GM21529 (cell line): ENCODE results near the gene CYTH2.

Experiments
- ATAC-seq: cut with Tn5 transposase; IDR thresholded peaks from one replicate; pipeline ENCODE4 v1.9.1; 2021; ENCODE audit not compliant: unreplicated experiment

The CYTH2 gene

DNA sequence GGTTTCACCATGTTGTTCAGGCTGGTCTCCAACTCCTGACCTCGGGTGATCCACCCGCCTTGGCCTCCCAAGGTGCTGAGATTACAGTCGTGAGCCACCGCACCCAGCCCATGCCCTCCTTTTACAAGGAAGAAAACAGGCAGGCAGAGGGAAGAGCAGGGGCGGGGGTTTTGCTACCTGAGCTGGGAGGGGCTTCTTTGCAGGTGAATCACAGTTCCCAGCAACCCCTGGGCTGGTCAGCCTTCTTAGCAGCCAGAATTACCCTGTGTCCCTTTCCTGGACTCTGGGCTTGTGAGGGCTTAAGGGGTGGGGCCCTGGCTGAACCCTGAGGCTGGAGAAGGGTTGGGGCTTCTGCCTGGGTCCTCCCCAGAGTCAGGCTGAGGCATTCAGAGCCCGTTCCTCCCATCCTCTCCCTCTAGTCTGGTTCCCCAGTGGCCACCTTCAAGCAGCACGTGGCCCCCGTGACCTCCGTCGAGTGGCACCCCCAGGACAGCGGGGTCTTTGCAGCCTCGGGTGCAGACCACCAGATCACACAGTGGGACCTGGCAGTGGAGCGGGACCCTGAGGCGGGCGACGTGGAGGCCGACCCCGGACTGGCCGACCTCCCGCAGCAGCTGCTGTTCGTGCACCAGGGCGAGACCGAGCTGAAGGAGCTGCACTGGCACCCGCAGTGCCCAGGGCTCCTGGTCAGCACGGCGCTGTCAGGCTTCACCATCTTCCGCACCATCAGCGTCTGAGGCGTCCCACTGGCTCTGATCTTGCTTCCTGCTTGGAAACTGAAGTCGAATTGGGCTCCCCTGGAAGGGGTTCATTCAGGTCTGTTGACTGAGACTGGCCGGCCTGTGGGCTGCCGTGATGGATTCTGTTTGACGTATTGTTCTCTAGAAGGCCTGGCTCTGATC, 16.6 kb upstream of the CYTH2 start:
- ATAC-seq, result no peak

DNA sequence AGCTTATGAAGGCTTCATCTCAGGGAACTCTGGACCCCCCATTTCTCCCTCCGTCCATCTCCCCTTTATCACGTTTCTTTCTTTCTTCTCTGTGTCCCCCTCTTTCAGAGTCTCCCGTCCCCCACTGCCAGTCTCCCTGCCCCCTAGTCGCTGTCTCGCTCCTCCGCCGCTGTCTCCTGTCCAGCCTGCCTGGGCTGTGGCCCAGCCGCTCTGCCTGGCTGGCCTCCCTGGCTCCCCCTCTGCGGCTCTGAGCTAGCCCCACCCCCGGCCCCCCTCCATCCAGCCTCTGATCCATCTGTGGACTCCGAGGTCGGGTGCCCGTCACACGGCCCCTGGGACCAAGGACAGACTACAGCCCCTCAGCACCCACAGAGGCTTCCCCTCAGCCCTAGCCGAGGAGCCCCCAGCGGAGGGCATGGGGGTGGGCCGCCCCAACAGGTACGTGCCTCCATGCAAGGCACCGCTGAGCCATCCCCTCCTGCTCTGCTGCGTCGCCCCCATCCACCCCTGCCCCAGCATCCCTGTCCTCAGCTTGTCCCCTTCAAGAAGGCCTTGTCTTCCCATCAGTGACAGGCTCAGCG, 14.9 kb upstream of the CYTH2 start:
- ATAC-seq, result no peak

DNA sequence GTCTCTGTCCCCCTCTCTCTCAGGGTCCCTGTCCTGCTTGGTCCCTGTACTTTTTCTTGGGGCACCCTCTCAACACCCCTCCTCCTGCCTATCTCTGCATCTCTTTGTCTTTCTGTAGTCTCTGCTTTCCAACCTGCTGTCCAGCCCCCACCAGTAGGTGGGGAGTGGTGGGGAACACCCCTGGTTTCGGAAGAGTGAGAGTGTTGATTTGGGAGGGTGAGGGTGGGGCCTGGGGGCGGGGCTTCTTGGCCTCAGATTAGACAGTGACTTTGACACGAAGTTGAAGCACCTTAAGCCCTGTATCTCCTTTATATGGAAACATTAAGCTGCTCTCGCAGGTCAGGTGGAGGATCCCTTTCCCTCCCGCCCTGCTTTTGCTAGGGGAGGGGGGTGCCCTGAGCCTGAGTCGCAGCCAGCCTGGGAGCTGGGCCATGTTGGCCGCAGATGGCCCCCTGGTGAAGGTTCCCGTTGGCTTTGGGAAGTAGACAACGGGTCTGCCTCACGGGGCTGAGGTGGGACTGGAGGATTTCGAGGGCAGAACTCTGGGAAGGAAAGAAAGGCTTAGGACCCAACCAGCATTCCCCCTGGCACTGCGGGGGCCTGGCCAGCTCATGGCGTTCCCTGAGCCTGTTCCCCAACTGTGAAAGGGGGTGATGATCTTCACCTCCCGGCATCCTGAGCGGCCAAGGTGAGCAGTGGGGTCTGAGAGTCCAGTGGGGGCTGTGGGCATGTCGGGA, 13.8 kb upstream of the CYTH2 start, which contains the start of gene KCNJ14:
Gene KCNJ14, plus strand, starts transcription at position 404 of the 737 bp plus-strand sequence. CDS start 6,151 bp downstream, outside the sequence.
- ATAC-seq, result no peak

DNA sequence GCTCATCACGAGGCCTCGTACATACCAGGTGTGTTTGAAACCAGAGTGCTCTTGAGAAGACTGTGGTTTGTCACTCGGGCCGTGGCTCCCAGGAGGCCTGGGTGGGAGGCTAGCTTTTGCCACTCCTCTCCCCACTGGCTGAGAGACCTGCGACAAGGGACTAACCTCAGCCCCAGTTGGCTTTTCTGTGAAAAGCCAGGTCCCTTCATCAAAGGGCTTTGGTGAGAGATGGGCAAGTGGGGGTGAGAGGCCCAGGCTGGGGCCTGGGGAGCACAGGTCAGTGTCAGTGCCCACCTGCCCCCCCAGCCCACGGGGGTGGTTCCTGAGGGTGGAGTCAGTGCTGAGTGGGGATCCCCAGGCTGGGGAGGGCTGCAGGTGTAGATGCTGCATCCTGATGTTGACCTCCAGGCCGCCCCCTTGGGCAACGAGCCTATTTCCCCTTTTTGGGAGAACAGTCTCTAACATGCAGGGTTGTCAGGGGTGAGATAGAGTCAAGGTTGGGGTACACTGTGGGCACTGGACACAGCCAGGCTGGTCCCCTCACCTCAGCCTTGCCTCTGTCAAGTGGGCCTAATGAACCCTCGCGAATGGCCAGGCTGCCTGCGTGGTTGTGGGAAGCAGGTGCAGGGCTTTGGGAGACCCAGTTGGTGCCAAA, 13.1 kb upstream of the CYTH2 start:
- ATAC-seq, result no peak

DNA sequence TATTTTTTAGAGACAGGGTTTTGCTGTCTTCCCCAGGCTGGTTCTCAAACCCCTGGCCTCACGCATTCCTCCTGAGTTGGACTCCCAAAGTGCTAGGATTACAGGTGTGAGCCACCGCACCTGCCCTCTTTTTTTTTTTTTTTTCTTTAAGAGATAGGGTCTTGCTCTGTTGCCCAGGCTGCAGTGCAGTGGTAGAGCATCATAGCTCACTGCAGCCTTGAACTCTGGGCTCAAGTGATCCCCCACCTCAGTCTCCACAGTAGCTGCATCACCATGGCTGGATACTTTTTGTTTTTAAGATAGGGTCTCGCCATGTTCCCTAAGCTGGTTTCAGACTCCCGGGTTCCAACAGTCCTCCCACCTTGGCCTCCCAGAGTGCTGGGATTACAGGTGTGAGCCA, 12.3 kb upstream of the CYTH2 start:
- ATAC-seq, result no peak

DNA sequence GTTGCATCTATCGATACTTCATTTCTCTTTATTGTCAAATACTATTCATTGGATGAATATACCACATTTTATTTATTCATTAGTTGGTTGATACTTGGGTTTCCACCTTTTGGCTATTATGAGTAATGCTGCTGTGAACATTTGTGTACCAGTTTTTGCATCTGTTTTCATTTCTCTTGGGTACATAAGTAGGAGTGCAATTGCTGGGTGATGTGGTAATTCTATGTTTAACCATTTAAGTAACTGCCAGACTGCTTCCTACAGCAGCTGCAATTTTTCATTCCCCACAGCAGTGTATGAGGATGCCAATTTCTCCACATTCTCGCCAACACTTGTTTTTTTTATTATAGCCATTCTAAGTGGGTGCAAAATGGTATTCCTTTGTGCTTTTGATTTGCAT, 11.2 kb upstream of the CYTH2 start:
- no peak for ATAC-seq

DNA sequence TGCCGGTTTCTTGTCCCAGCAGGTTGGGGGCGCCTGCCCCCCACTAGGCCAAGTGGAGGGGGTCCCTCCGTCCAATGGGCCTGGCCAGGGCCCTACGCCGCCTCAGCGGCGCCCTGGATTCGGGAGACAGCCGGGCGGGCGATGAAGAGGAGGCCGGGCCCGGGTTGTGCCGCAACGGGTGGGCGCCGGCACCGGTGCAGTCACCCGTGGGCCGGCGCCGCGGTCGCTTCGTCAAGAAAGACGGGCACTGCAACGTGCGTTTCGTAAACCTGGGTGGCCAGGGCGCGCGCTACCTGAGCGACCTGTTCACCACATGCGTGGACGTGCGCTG, 7.6 kb upstream of the CYTH2 start:
- ATAC-seq, result no peak

DNA sequence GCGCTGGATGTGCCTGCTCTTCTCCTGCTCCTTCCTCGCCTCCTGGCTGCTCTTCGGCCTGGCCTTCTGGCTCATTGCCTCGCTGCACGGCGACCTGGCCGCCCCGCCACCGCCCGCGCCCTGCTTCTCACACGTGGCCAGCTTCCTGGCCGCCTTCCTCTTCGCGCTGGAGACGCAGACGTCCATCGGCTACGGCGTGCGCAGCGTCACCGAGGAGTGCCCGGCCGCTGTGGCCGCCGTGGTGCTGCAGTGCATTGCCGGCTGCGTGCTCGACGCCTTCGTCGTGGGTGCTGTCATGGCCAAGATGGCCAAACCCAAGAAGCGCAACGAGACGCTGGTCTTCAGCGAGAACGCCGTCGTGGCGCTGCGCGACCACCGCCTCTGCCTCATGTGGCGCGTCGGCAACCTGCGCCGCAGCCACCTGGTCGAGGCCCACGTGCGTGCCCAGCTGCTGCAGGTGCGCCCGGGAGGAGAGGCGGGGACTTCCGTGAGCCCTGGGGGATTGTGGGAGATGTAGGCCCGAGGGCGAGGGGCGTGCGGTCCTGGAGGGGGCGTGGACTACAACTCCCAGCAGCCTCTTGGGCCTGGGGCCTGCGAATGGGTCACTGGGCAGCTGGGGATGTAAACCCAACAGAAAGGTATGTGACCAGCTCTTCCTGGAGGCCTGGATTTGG, 7.0 kb upstream of the CYTH2 start:
- no peak for ATAC-seq

DNA sequence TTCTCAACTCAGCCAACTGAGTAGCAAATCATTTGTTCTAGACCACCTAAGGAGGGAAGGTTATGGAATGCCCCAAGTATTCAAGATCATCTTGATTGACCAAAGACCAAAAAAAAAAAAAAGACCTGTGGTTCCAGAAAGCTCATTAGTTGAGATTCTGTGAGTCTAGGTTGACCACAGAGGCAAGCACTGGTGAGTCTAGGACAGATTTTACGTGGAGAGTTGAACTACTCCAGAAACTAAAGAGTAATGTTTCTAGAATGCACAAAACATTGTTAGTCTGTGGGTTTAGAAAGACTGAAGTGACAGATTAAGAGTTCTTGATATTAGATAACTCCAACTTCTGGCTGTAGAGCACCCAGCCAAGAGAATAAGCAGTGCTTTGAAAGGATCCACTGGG, 4.0 kb upstream of the CYTH2 start:
- no peak for ATAC-seq

DNA sequence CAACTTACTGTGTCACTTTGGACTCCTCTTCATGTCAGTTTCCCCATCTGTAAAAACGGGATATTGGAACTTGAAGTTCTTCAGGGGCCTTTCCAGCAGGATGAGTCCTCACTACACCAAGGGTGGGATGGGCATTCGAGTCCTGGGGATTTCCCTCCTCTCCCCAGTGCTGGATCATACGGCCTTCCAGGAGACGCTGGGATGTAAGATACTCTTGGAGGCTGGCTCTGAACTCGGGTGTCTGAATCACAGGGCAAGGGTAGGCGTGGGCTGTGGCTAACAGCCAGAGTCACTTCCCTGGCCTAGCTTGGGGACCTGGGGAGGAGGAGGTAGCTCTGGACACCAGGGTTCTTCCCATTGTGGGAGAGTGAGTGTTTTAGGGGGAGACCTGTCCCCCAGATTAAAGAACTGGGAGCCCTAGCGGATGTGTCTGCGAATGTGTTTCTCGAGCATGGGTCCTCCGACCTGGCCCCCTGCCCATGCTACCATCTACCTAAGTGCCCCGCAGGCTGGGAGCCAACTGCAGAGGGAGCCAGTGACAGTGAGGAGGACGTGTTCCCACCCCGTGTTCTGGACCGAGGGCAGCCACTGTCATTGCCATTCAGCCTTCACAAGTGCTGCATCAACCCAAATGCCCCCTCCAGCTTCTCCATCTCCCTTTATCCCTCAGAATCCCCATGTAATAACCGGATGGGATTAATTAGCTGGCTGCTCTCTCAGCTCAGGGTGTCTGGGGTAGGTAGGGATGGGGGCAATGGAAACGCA, 2.4 kb upstream of the CYTH2 start:
- ATAC-seq, result no peak

DNA sequence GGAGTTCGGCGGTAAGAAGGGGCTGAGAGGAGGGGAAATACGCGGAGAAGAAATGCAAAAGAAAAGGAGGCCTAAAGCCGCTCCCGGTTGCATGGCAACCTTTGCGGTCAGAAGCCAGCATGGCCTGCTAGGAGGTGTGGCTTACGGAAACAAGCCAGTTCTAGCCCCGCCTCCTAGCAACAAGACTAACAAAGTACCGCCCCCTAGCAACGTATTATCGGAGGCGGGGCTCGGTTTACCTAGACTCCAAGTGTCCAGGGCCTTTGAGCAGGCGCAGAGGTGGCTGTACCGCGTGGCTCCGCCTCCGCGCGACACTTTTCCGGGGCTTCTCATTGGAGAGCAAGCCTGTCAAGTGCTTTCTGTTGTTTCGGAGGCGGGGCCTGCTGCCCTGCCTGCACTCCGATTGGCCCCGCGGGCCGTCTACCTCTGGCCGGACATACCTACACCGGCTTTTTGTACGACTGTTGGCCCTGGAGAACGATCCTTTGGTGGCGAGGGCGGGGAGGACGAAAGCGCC, 339 bp upstream of the CYTH2 start:
- peak; percentile 89 for ATAC-seq

DNA sequence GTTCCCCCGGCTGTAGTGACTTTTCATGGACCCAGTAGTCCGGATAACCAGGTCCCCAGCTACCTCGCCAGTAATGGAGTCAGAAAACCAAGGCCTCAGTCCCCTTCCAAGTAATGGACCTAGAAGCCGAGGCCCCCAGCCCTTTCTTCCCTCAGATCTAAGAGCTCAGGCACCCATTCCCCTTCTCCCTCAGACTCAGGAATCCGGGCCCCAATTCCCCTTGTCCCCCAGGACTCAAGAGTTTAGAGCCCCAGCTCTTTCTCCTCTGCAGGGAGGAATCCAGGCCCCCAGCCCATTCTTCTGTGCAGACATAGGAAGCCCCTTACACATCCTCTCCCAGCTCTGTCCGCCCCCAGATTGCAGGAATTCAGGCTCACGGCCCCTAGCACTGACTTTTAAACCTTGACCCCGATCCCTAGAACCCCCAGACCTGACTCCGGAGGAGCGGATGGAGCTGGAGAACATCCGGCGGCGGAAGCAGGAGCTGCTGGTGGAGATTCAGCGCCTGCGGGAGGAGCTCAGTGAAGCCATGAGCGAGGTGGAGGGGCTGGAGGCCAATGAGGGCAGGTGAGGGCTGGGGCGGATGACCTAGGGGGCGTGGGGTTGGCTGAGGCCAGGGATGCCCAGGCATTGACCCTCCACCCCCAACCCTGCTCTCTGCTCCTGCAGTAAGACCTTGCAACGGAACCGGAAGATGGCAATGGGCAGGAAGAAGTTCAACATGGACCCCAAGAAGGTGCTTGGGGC, 938 bp downstream of the CYTH2 start:
- no peak for ATAC-seq

DNA sequence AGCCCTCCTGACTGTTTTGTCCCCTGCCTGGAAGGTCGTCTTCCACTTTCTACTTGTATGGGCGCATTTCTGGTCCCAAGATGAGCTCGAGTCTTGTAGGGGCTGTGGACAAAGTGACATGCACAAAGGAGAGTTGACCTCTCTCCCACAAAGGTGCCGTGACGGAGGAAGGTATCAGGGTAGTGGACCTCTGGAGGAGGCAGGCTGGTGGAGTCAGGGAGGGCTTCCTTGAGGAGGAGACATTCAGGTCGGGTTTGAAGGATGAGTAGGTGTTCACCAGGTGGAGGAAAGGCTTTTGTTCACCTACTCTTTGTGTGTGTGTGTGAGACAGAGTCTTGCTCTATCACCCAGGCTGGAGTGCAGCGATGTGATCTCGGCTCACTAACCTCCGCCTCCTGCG, 1.7 kb downstream of the CYTH2 start:
- ATAC-seq, result no peak

DNA sequence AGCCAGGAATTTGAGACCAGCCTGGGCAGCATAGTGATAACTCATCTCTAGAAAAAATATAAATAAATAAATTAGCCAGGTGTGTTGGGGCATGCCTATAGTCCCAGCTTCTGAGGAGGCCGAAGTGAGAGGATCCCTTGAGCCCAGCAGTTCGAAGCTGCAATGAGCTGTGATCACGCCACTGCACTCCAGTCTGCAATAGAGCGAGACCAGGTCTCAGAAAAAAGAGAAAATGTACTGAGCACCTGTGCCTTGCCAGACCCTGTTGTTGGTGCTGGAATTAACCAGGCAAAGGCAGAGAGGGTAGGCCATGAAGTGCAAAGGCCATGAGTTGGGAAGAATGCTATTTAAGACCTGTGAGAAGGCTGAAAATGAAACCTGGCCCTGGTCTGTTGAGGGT, 2.7 kb downstream of the CYTH2 start:
- ATAC-seq, result no peak

DNA sequence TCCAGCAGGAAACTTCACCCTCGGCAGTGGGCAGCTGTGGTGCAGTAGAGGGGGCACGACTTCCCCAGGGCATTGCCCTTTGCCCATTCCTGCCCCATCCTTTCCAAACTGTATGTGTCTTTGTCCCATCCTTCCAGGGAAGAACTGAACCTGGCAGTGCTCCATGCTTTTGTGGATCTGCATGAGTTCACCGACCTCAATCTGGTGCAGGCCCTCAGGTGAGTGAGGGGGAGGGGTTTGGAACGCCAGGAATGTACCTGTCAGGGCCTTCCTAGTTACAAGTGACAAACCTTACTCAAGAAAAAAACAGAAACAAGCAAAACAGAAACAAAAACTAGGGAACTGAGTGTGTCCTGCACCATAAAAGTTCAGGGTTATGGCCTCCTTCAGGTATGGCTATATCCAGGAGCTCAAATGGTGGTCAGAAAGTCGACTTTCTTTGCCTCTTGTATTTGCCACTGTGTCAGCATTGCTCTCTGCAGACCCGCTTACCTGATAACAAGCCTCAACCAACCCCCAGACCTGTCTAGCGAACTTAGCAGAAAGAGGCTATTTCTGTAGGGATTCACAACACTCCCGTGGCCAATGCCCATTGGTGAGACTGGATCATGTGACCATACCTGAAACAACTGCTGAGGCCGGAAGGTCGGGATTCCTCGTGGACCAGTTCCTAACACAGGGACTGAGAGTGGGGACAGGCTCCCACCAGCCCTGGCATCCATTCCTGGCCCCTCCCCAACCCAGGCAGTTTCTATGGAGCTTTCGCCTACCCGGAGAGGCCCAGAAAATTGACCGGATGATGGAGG, 4.2 kb downstream of the CYTH2 start:
- ATAC-seq, result no peak

DNA sequence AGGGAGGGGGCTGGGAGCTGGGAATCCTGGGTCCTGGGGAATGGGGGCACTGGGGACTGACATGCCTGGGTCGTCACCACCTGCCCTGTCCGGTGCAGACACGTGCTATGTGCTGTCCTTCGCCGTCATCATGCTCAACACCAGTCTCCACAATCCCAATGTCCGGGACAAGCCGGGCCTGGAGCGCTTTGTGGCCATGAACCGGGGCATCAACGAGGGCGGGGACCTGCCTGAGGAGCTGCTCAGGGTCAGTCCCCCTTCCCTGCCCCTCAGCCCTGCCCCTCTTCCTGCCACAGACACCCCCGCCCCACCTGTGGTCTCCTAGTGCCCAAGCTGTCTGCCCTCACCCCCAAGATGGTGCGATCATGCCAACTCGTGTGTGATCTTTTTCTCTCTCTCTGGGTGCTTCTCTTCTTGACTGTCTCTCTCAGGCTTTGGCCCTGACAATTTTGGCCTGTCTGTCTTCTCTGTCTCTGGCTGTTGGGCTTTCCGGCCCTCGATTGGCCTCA, 5.0 kb downstream of the CYTH2 start:
- no peak for ATAC-seq

DNA sequence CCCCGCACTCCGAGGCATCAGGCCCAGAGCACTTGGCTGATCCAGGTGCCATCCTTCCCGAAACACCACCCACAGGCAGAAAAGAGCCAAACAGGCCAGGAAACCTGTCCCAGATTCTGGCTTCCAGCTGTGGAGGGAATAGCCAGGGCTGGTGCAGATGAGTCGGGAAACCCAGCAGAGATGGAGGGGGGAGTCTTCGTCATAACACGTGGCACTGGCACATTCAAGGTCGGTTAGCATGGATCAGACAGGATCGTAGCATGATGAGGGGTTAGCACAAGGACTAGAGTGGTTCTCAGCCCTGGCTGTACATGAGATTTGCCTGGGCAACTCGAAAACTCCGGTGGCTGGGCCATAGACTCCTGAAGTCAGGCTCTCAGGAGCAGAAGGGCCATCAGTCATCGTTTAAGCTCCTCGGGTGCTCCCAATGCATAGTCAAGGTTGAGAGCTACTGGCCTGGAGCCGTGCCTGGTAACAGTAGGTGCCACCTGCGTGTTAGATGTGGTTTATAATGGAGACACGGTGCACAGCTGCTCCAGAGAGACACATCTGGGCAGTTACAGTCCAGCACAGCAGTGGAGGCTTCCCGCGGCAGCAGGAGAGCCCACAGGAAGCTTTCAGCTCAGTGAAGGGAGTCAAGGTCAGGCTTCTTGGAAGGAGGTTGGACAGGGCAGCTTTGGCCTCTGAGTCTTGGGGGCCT, 6.3 kb downstream of the CYTH2 start:
- no peak for ATAC-seq

DNA sequence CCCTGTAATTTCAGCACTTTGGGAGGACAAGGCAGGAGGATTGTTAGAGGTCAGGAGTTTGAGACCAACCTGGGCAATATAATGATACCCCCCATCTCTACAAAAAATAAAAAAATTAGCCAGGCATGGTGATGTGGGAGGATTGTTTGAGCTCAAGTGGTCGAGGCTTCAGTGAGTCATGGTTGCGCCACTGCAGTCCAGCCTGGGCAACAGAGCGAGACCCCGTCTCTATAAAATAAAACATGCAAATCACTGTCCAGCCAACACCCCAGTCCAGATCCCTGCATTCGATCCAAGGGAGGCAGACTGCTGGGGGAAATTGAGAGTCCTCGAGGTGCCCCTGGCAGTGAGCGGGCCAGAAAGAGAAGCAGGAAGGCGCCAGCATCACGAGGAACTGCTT, 7.0 kb downstream of the CYTH2 start:
- no peak for ATAC-seq
